Trophoblast cell (in vitro differentiated cells and primary cell): ENCODE measurements around the gene TGFB1.

ENCODE experiments used
- DNase-seq, 2 donors: peaks; one replicate each; pipeline ENCODE4 v3.0.0-alpha.2; 2016
- H2AFZ ChIP-seq: 2 replicates; pipeline ENCODE4 v1.6.1; 2013; ENCODE audit warnings: low read length, moderate library complexity, mild to moderate bottlenecking; ENCODE audit not compliant: insufficient read depth, poor library complexity
- H2AK5ac ChIP-seq: 2 replicates; pipeline ENCODE4 v1.6.1; 2013; ENCODE audit warnings: mild to moderate bottlenecking, low read length
- H2BK120ac ChIP-seq: 2 replicates; pipeline ENCODE4 v1.6.1; 2013; ENCODE audit warnings: low read length, mild to moderate bottlenecking, moderate library complexity; ENCODE audit not compliant: insufficient read depth, poor library complexity
- H2BK12ac ChIP-seq: 2 replicates; pipeline ENCODE4 v1.6.1; 2013; ENCODE audit warnings: mild to moderate bottlenecking, low read length, moderate library complexity
- H2BK5ac ChIP-seq: 2 replicates; pipeline ENCODE4 v1.6.1; 2013; ENCODE audit warnings: low read length, low read depth, moderate library complexity, mild to moderate bottlenecking; ENCODE audit not compliant: poor library complexity
- H3K14ac ChIP-seq: 2 replicates; pipeline ENCODE4 v1.6.1; 2013; ENCODE audit warnings: mild to moderate bottlenecking, low read length
- H3K18ac ChIP-seq: 2 replicates; pipeline ENCODE4 v1.6.1; 2013; ENCODE audit warnings: mild to moderate bottlenecking, low read length
- H3K23ac ChIP-seq: 2 replicates; pipeline ENCODE4 v1.6.1; 2013; ENCODE audit warnings: low read length
- H3K27ac ChIP-seq: 2 replicates; pipeline ENCODE4 v1.5.1; 2013; ENCODE audit warnings: low read depth, mild to moderate bottlenecking, inconsistent platforms, low read length, moderate library complexity
- H3K27me3 ChIP-seq: 2 replicates; pipeline ENCODE4 v1.6.1; 2013; ENCODE audit warnings: inconsistent platforms, mild to moderate bottlenecking, low read length, moderate library complexity; ENCODE audit not compliant: insufficient read depth
- H3K36me3 ChIP-seq, 2 experiments: 1 replicate in 1 of 2; 2 replicates in 1 of 2; pipeline ENCODE4 v1.6.1; 2013; ENCODE audit warnings: low read length in 2 of 2, mild to moderate bottlenecking in 2 of 2, moderate library complexity in 1 of 2; ENCODE audit not compliant: insufficient read depth in 2 of 2, control insufficient read depth in 1 of 2
- H3K4ac ChIP-seq: 2 replicates; pipeline ENCODE4 v1.6.1; 2013; ENCODE audit warnings: low read depth, mild to moderate bottlenecking, low read length, moderate library complexity
- H3K4me1 ChIP-seq, 2 experiments: 1 replicate in 1 of 2; 2 replicates in 1 of 2; pipeline ENCODE4 v1.6.1; 2013; ENCODE audit warnings: low read length in 2 of 2, mild to moderate bottlenecking in 2 of 2, moderate library complexity in 1 of 2; ENCODE audit not compliant: insufficient read depth in 2 of 2, control insufficient read depth in 1 of 2
- H3K4me2 ChIP-seq: 2 replicates; pipeline ENCODE4 v1.6.1; 2013; ENCODE audit warnings: inconsistent platforms, mild to moderate bottlenecking, low read length, moderate library complexity
- H3K4me3 ChIP-seq: 2 replicates; pipeline ENCODE4 v1.5.1; 2013; ENCODE audit warnings: mild to moderate bottlenecking, low read depth, low read length, inconsistent platforms
- H3K79me1 ChIP-seq: one replicate; pipeline ENCODE4 v1.6.1; 2013; ENCODE audit warnings: low read length
- H3K79me2 ChIP-seq: 2 replicates; pipeline ENCODE4 v1.6.1; 2013; ENCODE audit warnings: low read length, mild to moderate bottlenecking; ENCODE audit not compliant: control insufficient read depth, insufficient read depth, poor library complexity
- H3K9ac ChIP-seq: 2 replicates; pipeline ENCODE4 v1.6.1; 2013; ENCODE audit warnings: mild to moderate bottlenecking, low read length
- H3K9me3 ChIP-seq: 2 replicates; pipeline ENCODE4 v1.6.1; 2013; ENCODE audit warnings: low read depth, mild to moderate bottlenecking, control low read depth, inconsistent platforms, low read length; ENCODE audit not compliant: insufficient read depth
- H4K12ac ChIP-seq: 2 replicates; pipeline ENCODE4 v1.6.1; 2013; ENCODE audit warnings: low read depth, mild to moderate bottlenecking, low read length, moderate library complexity
- H4K8ac ChIP-seq: 2 replicates; pipeline ENCODE4 v1.6.1; 2013; ENCODE audit warnings: low read depth, mild to moderate bottlenecking, low read length, moderate library complexity
- H4K91ac ChIP-seq: one replicate; pipeline ENCODE4 v1.6.1; 2013; ENCODE audit warnings: low read depth, mild to moderate bottlenecking, low read length, moderate library complexity
- WGBS: extraction: QIAGEN DNeasy Blood & Tissue Kit; methylation state at CpG from one replicate; pipeline ENCODE4 v1.1.7; 2013; ENCODE audit warnings: missing lambda C conversion rate; ENCODE audit not compliant: insufficient read length, insufficient coverage; ENCODE audit errors: extremely low coverage; 5-methylcytosine and 5-hydroxymethylcytosine counted together

Gene TGFB1

DNA sequence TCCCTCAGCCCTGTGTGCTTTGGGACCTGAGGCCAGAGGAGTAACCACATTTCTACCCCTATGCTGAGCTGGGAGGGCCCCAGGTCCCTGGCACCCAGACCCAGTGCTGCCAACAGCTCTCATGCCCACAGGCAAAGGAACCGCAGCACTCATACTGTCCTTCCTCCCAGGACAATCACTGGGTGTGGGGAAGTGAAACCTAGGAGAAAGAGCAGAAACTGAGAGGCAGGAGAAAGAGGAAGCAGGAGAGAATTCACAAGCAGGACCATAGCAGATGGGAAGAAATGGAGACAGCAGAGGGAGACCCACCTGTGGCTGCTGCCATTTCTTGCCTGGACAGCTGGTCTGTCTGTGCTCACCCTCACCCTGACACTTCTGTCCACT, 24.9 kb downstream of the TGFB1 start:
- H2AK5ac ChIP-seq: no peak overlapping the region
- no peak overlapping the region for H3K9ac ChIP-seq
- H2BK12ac ChIP-seq: no peak overlapping the region
- H3K36me3 ChIP-seq: peaks cover 34 to 44% of the 10 kb centered on the region in 2 experiments
- no peak overlapping the region for H2BK120ac ChIP-seq
- H3K79me1 ChIP-seq: peaks cover 28% of the 10 kb centered on the region
- peaks cover 30 to 38% of the 10 kb centered on the region in 2 experiments for H3K4me1 ChIP-seq
- no peak overlapping the region for H3K18ac ChIP-seq
- H2AFZ ChIP-seq: no peak overlapping the region
- H3K23ac ChIP-seq: no peak overlapping the region
- no peak overlapping the region for H4K91ac ChIP-seq
- peaks cover 12% of the 10 kb centered on the region for H3K79me2 ChIP-seq
- no peak overlapping the region for H3K4me2 ChIP-seq
- no CpG with 5 or more reads among the region's 1 CpG for WGBS
- no peak overlapping the region for H4K8ac ChIP-seq
- no peak overlapping the region for H3K14ac ChIP-seq
- no peak overlapping the region for H3K27ac ChIP-seq
- DNase-seq: no peak
- no peak overlapping the region for H3K4me3 ChIP-seq
- no peaks in the 10 kb centered on the region for H3K27me3 ChIP-seq
- H3K4ac ChIP-seq: no peak overlapping the region
- no peak overlapping the region for H4K12ac ChIP-seq
- no peak overlapping the region for H2BK5ac ChIP-seq
- H3K9me3 ChIP-seq: peaks cover 3% of the 10 kb centered on the region

- Histone ChIP-seq H3K4me2 (no peak overlapping the region), H3K4me3 (no peak overlapping the region), H3K27me3 (no peaks in the 10 kb centered on the region), H3K4me1 (peaks cover 33 to 43% of the 10 kb centered on the region in 2 experiments), H3K9me3 (peaks cover 3% of the 10 kb centered on the region), H2AFZ (no peak overlapping the region), H3K23ac (no peak overlapping the region), H3K27ac (no peak overlapping the region), H3K18ac (no peak overlapping the region), H4K12ac (no peak overlapping the region), H2AK5ac (no peak overlapping the region), H2BK120ac (no peak overlapping the region), H3K14ac (peak overlapping the region; percentile 16), H4K8ac (no peak overlapping the region), H3K4ac (no peak overlapping the region), H2BK5ac (no peak overlapping the region), H4K91ac (peak overlapping the region; percentile 80), H3K79me1 (peaks cover 33% of the 10 kb centered on the region), H3K9ac (no peak overlapping the region), H3K79me2 (peaks cover 13% of the 10 kb centered on the region), H2BK12ac (no peak overlapping the region), H3K36me3 (peaks cover 34 to 44% of the 10 kb centered on the region in 2 experiments)
- no CpG with 5 or more reads among the region's 22 CpGs for WGBS
- peak in 1 of 2 donors; percentile 37 for DNase-seq
These were observed 25.4 kb downstream of the TGFB1 start for GRCh38 chr19:41328157-41328841.

DNA sequence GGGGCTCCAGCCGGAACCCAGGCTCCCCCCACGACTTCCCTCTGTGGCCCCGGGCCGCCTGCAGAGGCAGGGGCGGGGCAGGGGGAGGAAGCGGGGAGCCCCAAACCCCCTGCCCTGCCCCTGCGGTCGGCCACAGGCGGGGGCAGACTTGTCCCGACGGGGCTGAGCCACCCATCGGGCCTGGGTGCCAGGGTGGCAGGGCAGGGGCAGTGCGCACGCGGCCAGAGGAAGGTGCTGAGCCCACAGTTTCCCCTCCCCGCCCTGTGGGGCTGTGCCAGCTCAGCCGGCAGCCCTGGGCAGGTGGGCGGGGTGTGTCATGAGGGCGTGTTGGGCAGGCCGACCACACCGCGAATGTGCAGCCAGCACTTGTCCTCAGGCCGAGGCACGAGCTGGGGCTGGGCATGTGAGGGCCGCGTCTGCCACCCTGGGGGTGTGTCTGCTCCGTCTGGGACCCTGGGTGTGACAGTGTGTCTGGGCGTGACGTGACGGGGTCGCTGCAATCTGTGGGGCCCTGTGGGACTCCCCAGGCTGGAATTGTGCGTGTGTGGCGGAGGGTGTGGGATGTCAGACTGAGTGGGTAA, 26.1 kb downstream of the TGFB1 start:
- Histone ChIP-seq H3K9ac (no peak overlapping the region), H3K79me1 (peaks cover 39% of the 10 kb centered on the region), H2AK5ac (no peak overlapping the region), H3K14ac (peak overlapping the region; percentile 16), H3K9me3 (peaks cover 3% of the 10 kb centered on the region), H2AFZ (no peak overlapping the region), H2BK5ac (peak overlapping the region; percentile 60), H3K79me2 (peaks cover 13% of the 10 kb centered on the region), H3K4me3 (no peak overlapping the region), H4K12ac (peak overlapping the region; percentile 5), H3K4me1 (peaks cover 40 to 49% of the 10 kb centered on the region in 2 experiments), H2BK120ac (peak overlapping the region; percentile 0), H3K27me3 (no peaks in the 10 kb centered on the region), H3K18ac (peak overlapping the region; percentile 52), H2BK12ac (peak overlapping the region; percentile 3), H3K4me2 (no peak overlapping the region), H4K8ac (peak overlapping the region; percentile 18), H4K91ac (peak overlapping the region; percentile 80), H3K36me3 (peaks cover 33 to 42% of the 10 kb centered on the region in 2 experiments), H3K4ac (peak overlapping the region; percentile 54), H3K27ac (peak overlapping the region; percentile 21), H3K23ac (no peak overlapping the region)
- peak; percentile 75 to 76 for DNase-seq
- WGBS: no CpG with 5 or more reads among the region's 33 CpGs

GRCh38 chr19:41327076-41327575, 26.6 kb downstream of the TGFB1 start:
- H3K18ac ChIP-seq: peak overlapping the region; percentile 72
- WGBS: no CpG with 5 or more reads among the region's 13 CpGs
- H2BK120ac ChIP-seq: peak overlapping the region; percentile 60
- no peak overlapping the region for H3K9ac ChIP-seq
- H3K23ac ChIP-seq: no peak overlapping the region
- H3K27ac ChIP-seq: peak overlapping the region; percentile 21
- peaks cover 17% of the 10 kb centered on the region for H3K79me2 ChIP-seq
- peak overlapping the region; percentile 32 for H2AFZ ChIP-seq
- no peak for DNase-seq
- peak overlapping the region; percentile 60 for H2BK5ac ChIP-seq
- H3K36me3 ChIP-seq: peaks cover 37 to 41% of the 10 kb centered on the region in 2 experiments
- H4K91ac ChIP-seq: peak overlapping the region; percentile 80
- H4K8ac ChIP-seq: peak overlapping the region; percentile 63
- peak overlapping the region; percentile 65 for H2BK12ac ChIP-seq
- H3K4me1 ChIP-seq: peaks cover 45 to 55% of the 10 kb centered on the region in 2 experiments
- peak overlapping the region; percentile 70 for H2AK5ac ChIP-seq
- H3K9me3 ChIP-seq: peaks cover 2% of the 10 kb centered on the region
- no peaks in the 10 kb centered on the region for H3K27me3 ChIP-seq
- H3K79me1 ChIP-seq: peaks cover 44% of the 10 kb centered on the region
- no peak overlapping the region for H4K12ac ChIP-seq
- peak overlapping the region; percentile 54 for H3K4ac ChIP-seq
- H3K4me2 ChIP-seq: no peak overlapping the region
- peak overlapping the region; percentile 58 for H3K14ac ChIP-seq
- no peak overlapping the region for H3K4me3 ChIP-seq
